IPS-18a (cell line): ENCODE results near the gene PPARA.
"Not testable (repeated sequence)": the region's sequence is repeated elsewhere in the genome, so short reads cannot be mapped to it uniquely, and the experiment has no call there.

Source experiments
- H3K27ac ChIP-seq: one replicate; pipeline ENCODE4 v1.5.1; 2013; ENCODE audit warnings: low read length
- H3K27me3 ChIP-seq: one replicate; pipeline ENCODE4 v1.6.1; 2013; ENCODE audit warnings: mild to moderate bottlenecking, low read length; ENCODE audit not compliant: control insufficient read depth, insufficient read depth
- H3K36me3 ChIP-seq: one replicate; pipeline ENCODE4 v1.6.1; 2013; ENCODE audit warnings: low read depth, low read length; ENCODE audit not compliant: control insufficient read depth
- H3K4me1 ChIP-seq: one replicate; pipeline ENCODE4 v1.6.1; 2013; ENCODE audit warnings: low read depth, low read length; ENCODE audit not compliant: control insufficient read depth
- H3K4me3 ChIP-seq: one replicate; pipeline ENCODE4 v1.5.1; 2013; ENCODE audit warnings: low read length
- H3K9ac ChIP-seq: one replicate; pipeline ENCODE4 v1.6.1; 2013; ENCODE audit warnings: mild to moderate bottlenecking, low read length, moderate library complexity
- H3K9me3 ChIP-seq: one replicate; pipeline ENCODE4 v1.6.1; 2013; ENCODE audit warnings: low read depth, low read length; ENCODE audit not compliant: control insufficient read depth

Gene PPARA

GRCh38 chr22:46247443-46247975 is 97.2 kb downstream of the PPARA start:
- Histone ChIP-seq H3K27ac (no peak overlapping the region), H3K9me3 (no peaks in the 10 kb centered on the region), H3K27me3 (peaks cover 14% of the 10 kb centered on the region), H3K4me3 (no peak overlapping the region), H3K4me1 (peaks cover 4% of the 10 kb centered on the region), H3K36me3 (no peaks in the 10 kb centered on the region), H3K9ac (no peak overlapping the region)

- H3K4me1 ChIP-seq: peaks cover 4% of the 10 kb centered on the region
- H3K36me3 ChIP-seq: no peaks in the 10 kb centered on the region
- no peak within 1 kb of the TSS for H3K27ac ChIP-seq
- peaks cover 14% of the 10 kb centered on the region for H3K27me3 ChIP-seq
- no peaks in the 10 kb centered on the region for H3K9me3 ChIP-seq
- peak within 1 kb of the TSS; percentile 50 for H3K9ac ChIP-seq
- H3K4me3 ChIP-seq: peak within 1 kb of the TSS; percentile 69
Observed at GRCh38 chr22:46250035-46250782, 99.9 kb downstream of the PPARA start, which contains the start of gene CDPF1. Gene CDPF1, minus strand, starts transcription at chr22:46250293. Its CDS starts 2,009 bp downstream, at chr22:46248284.

GRCh38 chr22:46250783-46251125 is 100.4 kb downstream of the PPARA start:
- H3K36me3 ChIP-seq: no peaks in the 10 kb centered on the region
- H3K9me3 ChIP-seq: no peaks in the 10 kb centered on the region
- peak overlapping the region; percentile 50 for H3K9ac ChIP-seq
- H3K27me3 ChIP-seq: peaks cover 14% of the 10 kb centered on the region
- H3K4me1 ChIP-seq: peaks cover 4% of the 10 kb centered on the region
- no peak overlapping the region for H3K27ac ChIP-seq
- peak overlapping the region; percentile 69 for H3K4me3 ChIP-seq

GRCh38 chr22:46251266-46251665 is 100.9 kb downstream of the PPARA start:
- no peaks in the 10 kb centered on the region for H3K9me3 ChIP-seq
- H3K4me3 ChIP-seq: peak overlapping the region; percentile 69
- peaks cover 14% of the 10 kb centered on the region for H3K27me3 ChIP-seq
- no peaks in the 10 kb centered on the region for H3K36me3 ChIP-seq
- H3K4me1 ChIP-seq: peaks cover 4% of the 10 kb centered on the region
- H3K27ac ChIP-seq: no peak overlapping the region
- H3K9ac ChIP-seq: peak overlapping the region; percentile 50

DNA sequence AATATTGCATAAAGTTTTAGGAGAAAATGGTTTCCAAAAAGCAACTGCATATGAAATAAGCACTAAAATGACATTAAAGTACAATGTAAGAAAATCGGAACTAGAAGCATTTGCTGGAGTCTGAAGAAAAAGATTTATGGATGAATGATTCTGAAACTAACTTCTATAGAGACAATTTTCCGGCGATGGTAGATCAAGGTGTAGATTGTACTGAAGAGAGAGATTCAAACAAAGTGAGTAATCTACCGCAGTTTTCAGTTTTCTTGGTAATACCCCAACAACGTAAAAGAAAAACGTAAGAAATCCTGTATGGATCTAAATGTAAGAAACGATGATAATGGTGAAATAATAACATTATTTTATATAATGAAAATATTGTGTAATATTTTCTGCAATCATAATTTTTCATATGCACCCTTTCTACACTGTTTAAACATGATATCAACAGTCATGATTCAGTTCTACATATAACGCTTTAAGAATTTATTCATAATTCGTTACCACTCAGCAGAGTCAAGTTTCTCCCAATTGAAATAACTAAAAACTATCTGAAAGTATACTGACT is 101.6 kb downstream of the PPARA start:
- Histone ChIP-seq H3K4me1 (peaks cover 4% of the 10 kb centered on the region), H3K9ac (no peak overlapping the region), H3K36me3 (no peaks in the 10 kb centered on the region), H3K4me3 (no peak overlapping the region), H3K27ac (no peak overlapping the region), H3K9me3 (no peaks in the 10 kb centered on the region), H3K27me3 (peaks cover 14% of the 10 kb centered on the region)

- peaks cover 35% of the 10 kb centered on the region for H3K27me3 ChIP-seq
- H3K4me1 ChIP-seq: no peaks in the 10 kb centered on the region
- no peaks in the 10 kb centered on the region for H3K36me3 ChIP-seq
- no peak overlapping the region for H3K9ac ChIP-seq
- H3K9me3 ChIP-seq: no peaks in the 10 kb centered on the region
- no peak overlapping the region for H3K4me3 ChIP-seq
- H3K27ac ChIP-seq: no peak overlapping the region
Observed at GRCh38 chr22:46256358-46256958, 106.1 kb downstream of the PPARA start.

DNA sequence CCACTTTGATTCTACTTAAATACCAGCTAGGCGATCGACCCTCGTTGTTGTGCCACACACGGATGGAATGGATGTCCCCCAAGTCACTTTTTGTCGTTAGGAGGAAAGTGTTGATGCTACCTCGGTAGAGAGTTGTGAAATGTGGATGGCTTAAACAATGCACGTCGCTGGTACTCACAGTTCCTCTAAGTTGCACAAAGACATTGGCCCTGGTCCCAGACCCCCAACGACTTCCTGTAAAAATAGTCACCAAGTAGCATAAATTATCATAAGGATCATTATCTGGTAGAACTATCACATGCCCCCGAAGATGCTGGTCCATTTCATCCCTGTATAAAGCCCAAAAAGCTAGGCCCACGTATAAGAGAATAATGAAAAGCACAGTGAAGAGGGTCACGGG is 109.0 kb downstream of the PPARA start:
- no peaks in the 10 kb centered on the region for H3K4me1 ChIP-seq
- no peaks in the 10 kb centered on the region for H3K36me3 ChIP-seq
- no peak overlapping the region for H3K9ac ChIP-seq
- H3K27ac ChIP-seq: no peak overlapping the region
- no peaks in the 10 kb centered on the region for H3K9me3 ChIP-seq
- peaks cover 56% of the 10 kb centered on the region for H3K27me3 ChIP-seq
- H3K4me3 ChIP-seq: no peak overlapping the region

GRCh38 chr22:46260038-46260437 is 109.7 kb downstream of the PPARA start:
- no peaks in the 10 kb centered on the region for H3K9me3 ChIP-seq
- no peak overlapping the region for H3K27ac ChIP-seq
- no peak overlapping the region for H3K9ac ChIP-seq
- no peak overlapping the region for H3K4me3 ChIP-seq
- H3K36me3 ChIP-seq: no peaks in the 10 kb centered on the region
- H3K4me1 ChIP-seq: no peaks in the 10 kb centered on the region
- peaks cover 59% of the 10 kb centered on the region for H3K27me3 ChIP-seq

DNA sequence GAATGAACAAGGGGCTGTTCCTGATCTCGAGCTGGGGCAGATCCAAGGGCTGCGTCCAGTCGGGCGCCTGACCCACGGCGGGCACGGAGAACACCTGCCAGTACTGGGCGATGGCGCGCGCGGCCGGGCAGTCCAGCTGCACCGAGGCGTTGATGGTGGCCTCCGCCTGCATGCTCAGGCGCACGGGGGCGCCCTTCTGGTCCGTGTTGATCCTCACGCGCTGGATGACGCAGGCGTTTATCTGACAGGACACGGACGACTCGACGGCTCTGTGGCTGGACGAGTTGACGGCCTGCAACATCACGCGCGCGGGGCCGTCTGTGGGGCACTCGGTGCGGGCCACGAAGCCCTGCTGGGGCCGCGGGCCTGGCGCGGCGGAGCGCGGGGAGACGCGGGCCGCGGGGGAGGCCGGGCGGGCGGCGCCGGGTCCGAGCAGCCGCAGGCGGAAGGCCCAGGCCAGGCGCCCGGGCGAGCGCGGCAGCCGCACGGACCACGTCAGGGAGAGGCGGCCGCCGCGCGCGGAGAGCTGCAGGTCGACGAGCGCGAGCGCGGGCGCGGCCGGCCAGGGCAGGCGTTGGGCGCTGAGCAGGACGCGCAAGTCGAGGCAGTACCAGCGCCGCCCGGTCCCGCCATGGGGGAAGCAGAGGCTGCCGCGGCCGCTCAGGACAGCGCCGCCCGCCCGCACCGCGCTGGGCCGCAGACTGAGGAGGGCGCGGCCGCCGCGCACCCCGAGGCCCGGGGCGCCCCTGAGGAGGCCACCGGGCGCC is 112.3 kb downstream of the PPARA start:
- no peak overlapping the region for H3K9ac ChIP-seq
- H3K4me1 ChIP-seq: no peaks in the 10 kb centered on the region
- H3K27ac ChIP-seq: no peak overlapping the region
- H3K36me3 ChIP-seq: no peaks in the 10 kb centered on the region
- peaks cover 73% of the 10 kb centered on the region for H3K27me3 ChIP-seq
- H3K4me3 ChIP-seq: no peak overlapping the region
- H3K9me3 ChIP-seq: no peaks in the 10 kb centered on the region

GRCh38 chr22:46263216-46263590 is 112.9 kb downstream of the PPARA start, which contains the start of gene PKDREJ:
Gene PKDREJ, minus strand, starts transcription at chr22:46263343. Its CDS starts 21 bp downstream, at chr22:46263322.
- Histone ChIP-seq H3K36me3 (no peaks in the 10 kb centered on the region), H3K9me3 (no peaks in the 10 kb centered on the region), H3K27me3 (peaks cover 73% of the 10 kb centered on the region), H3K4me3 (no peak within 1 kb of the TSS), H3K9ac (no peak within 1 kb of the TSS), H3K4me1 (no peaks in the 10 kb centered on the region), H3K27ac (no peak within 1 kb of the TSS)

DNA sequence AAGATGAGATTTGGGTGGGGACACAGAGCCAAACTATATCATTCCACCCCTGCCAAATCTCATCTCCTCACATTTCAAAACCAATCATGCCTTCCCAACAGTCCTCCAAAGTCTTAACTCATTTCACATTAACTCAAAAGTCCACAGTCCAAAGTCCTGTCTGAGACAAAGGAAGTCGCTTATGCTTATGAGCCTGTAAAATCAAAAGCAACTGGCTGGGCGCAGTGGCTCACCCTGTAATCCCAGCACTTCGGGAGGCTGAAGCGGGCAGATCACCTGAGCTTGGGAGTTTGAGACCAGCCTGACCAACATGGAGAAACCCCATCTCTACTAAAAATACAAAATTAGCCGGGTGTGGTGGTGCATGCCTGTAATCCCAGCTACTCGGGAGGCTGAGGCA is 114.2 kb downstream of the PPARA start:
- H3K9ac ChIP-seq, H3K36me3 ChIP-seq, H3K4me3 ChIP-seq, H3K4me1 ChIP-seq, H3K9me3 ChIP-seq, H3K27ac ChIP-seq: not testable (repeated sequence)
- peaks cover 62% of the 10 kb centered on the region for H3K27me3 ChIP-seq
